GM10248 (cell line): Measurements from ENCODE around the gene PPRC1.

Source experiments
- CTCF ChIA-PET: fragments of 300-600 bp; sonication (Branson Sonifier 250); formaldehyde crosslinking; extraction: SDS; loops from one replicate; lab custom pipeline; 2021; ENCODE audit warnings: antibody characterized with exemption; lab: Yijun Ruan, JAX
- POLR2A ChIA-PET: fragments of 350-650 bp; sonication (Branson Sonifier 250); formaldehyde crosslinking; extraction: SDS; loops from one replicate; lab custom pipeline; 2020; ENCODE audit warnings: antibody characterized with exemption; lab: Yijun Ruan, JAX
- DNase-seq: peaks from one replicate; pipeline ENCODE4 v3.0.0; 2012; ENCODE audit errors: extremely low spot score
- CTCF ChIP-seq: IDR thresholded peaks from 2 replicates; pipeline ENCODE4 v1.5.1; 2012; ENCODE audit warnings: mild to moderate bottlenecking, low read depth; ENCODE audit errors: extremely low read depth, missing control alignments, control extremely low read depth

Gene PPRC1

DNA sequence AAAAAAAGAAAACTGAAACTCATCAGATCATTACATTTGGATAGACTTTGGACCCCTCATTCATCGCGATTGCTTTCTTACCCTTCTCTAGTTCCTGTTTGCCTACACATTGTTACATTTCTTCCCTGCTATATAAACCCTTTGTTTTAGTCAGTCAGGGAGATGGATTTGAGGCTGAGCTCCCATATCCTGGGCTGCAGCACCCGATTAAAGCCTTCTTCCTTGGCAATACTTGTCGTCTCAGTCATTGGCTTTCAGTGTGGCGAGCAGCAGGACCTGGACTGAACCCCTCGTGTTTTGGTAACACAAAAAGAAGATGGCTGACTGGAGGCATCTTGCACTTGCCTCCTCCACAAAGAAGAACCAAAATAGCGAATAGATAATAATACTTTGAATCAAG, 59.1 kb downstream of the PPRC1 start:
- ChIA-PET POLR2A (no interaction called here), CTCF (interaction anchor here (1.1 to 5.2 kb wide), 5 partner anchors 12 to 160 kb away, joined by 3 to 24 read pairs (median 3); no protein-coding TSS in a partner anchor)
- no peak for TF ChIP-seq CTCF
- no peak for DNase-seq

- ChIA-PET CTCF (no interaction called here), POLR2A (no interaction called here)
- TF ChIP-seq CTCF, result no peak
- no peak for DNase-seq
Measured at GRCh38 chr10:102195296-102195870, 62.5 kb downstream of the PPRC1 start.

- CTCF ChIA-PET, result interaction anchor here (0.9 to 1.6 kb wide), 2 partner anchors 25 to 27 kb away, joined by 3 to 4 read pairs; no protein-coding TSS in a partner anchor
- no peak for TF ChIP-seq CTCF
- POLR2A ChIA-PET, result no interaction called here
- DNase-seq, result peak; percentile 47
Measured at GRCh38 chr10:102196893-102197292, 64.1 kb downstream of the PPRC1 start.

DNA sequence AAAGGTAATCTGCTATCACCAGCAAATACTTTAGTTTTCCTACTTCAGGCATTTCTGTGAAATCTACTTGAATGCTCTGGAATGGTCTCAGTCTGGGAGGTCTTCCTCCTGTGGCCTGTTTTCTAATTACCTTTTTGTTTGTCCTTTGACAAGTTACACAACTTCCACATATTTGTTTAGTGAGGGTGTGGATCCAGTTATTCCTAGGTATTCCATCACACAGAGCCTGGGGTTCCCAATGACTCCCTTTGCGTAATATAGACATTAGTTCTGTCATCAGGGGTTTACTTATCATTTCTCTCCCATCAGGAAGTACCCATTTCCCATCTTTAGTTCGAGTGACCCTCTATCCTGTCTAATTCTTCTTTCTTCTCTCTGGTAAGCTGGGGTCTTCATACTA, 65.2 kb downstream of the PPRC1 start:
- no peak for DNase-seq
- TF ChIP-seq CTCF, result no peak
- CTCF ChIA-PET, result no interaction called here
- POLR2A ChIA-PET, result no interaction called here
